ENCODE results near the gene PPIE.

PPIE gene

GRCh38 chr1:39800471-39800835 lies 61.8 kb downstream of the PPIE start:
- no peak for DNase-seq (ENCODE audit: low read depth, low spot score)
- in situ Hi-C loops (cut with HindIII; ENCODE audit: low sequenced_read_pairs), result no loop called here
- H3K4me3 ChIP-seq (ENCODE audit: low read depth, low read length), result no peak overlapping the region
- no peak for TF ChIP-seq CTCF (IDR thresholded peaks at IDR 0.05; ENCODE audit: low read depth, low read length)

- in situ Hi-C loops (cut with HindIII; ENCODE audit: low sequenced_read_pairs), result no loop called here
- no peak overlapping the region for H3K4me3 ChIP-seq (ENCODE audit: low read depth, low read length)
- TF ChIP-seq CTCF (IDR thresholded peaks at IDR 0.05; ENCODE audit: low read depth, low read length), result no peak
- no peak for DNase-seq (ENCODE audit: low read depth, low spot score)
These were observed 64.0 kb downstream of the PPIE start for GRCh38 chr1:39802496-39803260.

DNA sequence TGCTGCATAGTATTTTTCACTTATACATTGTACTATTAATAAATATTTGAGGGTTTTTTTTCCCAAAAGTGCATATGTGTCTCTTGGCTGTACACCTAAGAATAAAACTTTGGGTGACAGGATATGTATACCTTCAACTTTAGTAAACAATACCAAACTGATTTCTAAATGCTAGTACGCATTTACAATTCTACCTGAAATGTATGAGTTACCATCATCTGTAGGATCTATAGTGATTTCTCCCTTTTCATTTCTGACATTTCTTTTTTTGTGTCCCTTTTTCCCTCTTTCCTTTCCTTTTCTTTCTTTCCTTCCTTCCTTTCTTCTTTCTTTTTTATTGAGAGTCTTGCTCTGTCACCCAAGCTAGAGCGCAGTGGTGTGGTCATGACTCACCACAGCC lies 66.7 kb downstream of the PPIE start:
- no peak for DNase-seq (ENCODE audit: low read depth, low spot score)
- in situ Hi-C loops (cut with HindIII; ENCODE audit: low sequenced_read_pairs), result no loop called here
- no peak overlapping the region for H3K4me3 ChIP-seq (ENCODE audit: low read depth, low read length)
- TF ChIP-seq CTCF (IDR thresholded peaks at IDR 0.05; ENCODE audit: low read depth, low read length), result no peak

DNA sequence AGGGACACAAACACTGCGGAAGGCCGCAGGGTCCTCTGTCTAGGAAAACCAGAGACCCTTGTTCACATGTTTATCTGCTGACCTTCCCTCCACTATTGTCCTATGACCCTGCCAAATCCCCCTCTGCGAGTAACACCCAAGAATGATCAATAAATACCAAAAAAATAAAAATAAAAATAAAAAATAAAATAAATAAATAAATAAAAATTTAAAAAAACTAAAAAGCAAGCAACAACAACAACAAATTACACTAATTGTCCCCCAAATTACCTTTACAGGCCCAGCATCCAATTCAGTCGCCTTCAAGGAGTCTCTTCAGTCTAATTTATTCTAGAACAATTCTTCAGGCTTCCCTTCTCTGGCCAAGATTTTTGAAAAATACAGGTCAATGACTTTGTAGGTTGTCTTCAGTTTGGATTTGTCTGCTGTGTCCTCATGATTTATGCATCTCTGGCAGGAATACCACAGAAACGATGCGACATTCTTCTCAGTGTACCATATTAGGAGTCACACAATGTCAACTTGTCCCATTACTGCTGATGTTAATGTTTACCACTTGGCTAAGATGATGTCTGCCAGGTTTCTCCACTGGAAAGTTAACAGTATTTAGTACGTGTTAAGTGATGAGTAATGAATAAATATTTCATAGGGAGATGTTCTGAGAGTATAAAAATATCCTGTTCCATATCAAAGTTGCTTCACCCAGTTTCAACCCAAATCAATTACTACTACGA lies 70.3 kb downstream of the PPIE start:
- in situ Hi-C loops (cut with HindIII; ENCODE audit: low sequenced_read_pairs), result no loop called here
- TF ChIP-seq CTCF (IDR thresholded peaks at IDR 0.05; ENCODE audit: low read depth, low read length), result no peak

GRCh38 chr1:39812913-39813312 lies 74.2 kb downstream of the PPIE start:
- in situ Hi-C loops (cut with HindIII; ENCODE audit: low sequenced_read_pairs), result no loop called here
- DNase-seq (ENCODE audit: low read depth, low spot score), result no peak
- TF ChIP-seq CTCF (IDR thresholded peaks at IDR 0.05; ENCODE audit: low read depth, low read length), result no peak
- no peak overlapping the region for H3K4me3 ChIP-seq (ENCODE audit: low read depth, low read length)

More for the DNA sequence above, 70.3 kb downstream of the PPIE start:
- no peak for DNase-seq (ENCODE audit: low read depth, low spot score)
- H3K4me3 ChIP-seq (ENCODE audit: low read depth, low read length), result no peak overlapping the region

Data from astrocyte of the spinal cord (primary cell).